ENCODE measurements around the gene LMNTD2. TPM values are rescaled to one million over a fixed set of nuclear protein-coding genes. Genes with fewer than 3 reads are reported as not detected.

Gene LMNTD2
- total RNA-seq, 1 donor from 2014 or later = 2.2 TPM

- no peak for TF ChIP-seq CTCF (conservative IDR thresholded peaks at IDR 0.05; ENCODE audit: low read depth, low read length)
- H3K4me3 ChIP-seq (ENCODE audit: low read depth, low read length) = no peak overlapping the region
- no peak for DNase-seq (ENCODE audit: low read depth)
These were observed 28.5 kb downstream of the LMNTD2 start for GRCh38 chr11:531919-532526.

- no peak for TF ChIP-seq CTCF (conservative IDR thresholded peaks at IDR 0.05; ENCODE audit: low read depth, low read length)
- no peak for DNase-seq (ENCODE audit: low read depth)
- no peak overlapping the region for H3K4me3 ChIP-seq (ENCODE audit: low read depth, low read length)
These were observed 29.3 kb downstream of the LMNTD2 start for GRCh38 chr11:530960-531831.

GRCh38 chr11:529728-530411 lies 30.7 kb downstream of the LMNTD2 start:
- no peak overlapping the region for H3K4me3 ChIP-seq (ENCODE audit: low read depth, low read length)
- no peak for DNase-seq (ENCODE audit: low read depth)
- TF ChIP-seq CTCF (conservative IDR thresholded peaks at IDR 0.05; ENCODE audit: low read depth, low read length) = no peak

GRCh38 chr11:528815-529727 lies 31.5 kb downstream of the LMNTD2 start:
- no peak for TF ChIP-seq CTCF (conservative IDR thresholded peaks at IDR 0.05; ENCODE audit: low read depth, low read length)
- DNase-seq (ENCODE audit: low read depth) = no peak
- H3K4me3 ChIP-seq (ENCODE audit: low read depth, low read length) = no peak overlapping the region

GRCh38 chr11:528166-528814 lies 32.2 kb downstream of the LMNTD2 start:
- H3K4me3 ChIP-seq (ENCODE audit: low read depth, low read length) = no peak overlapping the region
- TF ChIP-seq CTCF (conservative IDR thresholded peaks at IDR 0.05; ENCODE audit: low read depth, low read length) = no peak
- DNase-seq (ENCODE audit: low read depth) = no peak

GRCh38 chr11:526192-526591 lies 34.3 kb downstream of the LMNTD2 start:
- no peak for TF ChIP-seq CTCF (conservative IDR thresholded peaks at IDR 0.05; ENCODE audit: low read depth, low read length)
- H3K4me3 ChIP-seq (ENCODE audit: low read depth, low read length) = peak overlapping the region; percentile 35
- no peak for DNase-seq (ENCODE audit: low read depth)
